ENCODE results near the gene GPRIN3.

- no peak for TF ChIP-seq CTCF (IDR thresholded peaks at IDR 0.05)
- TF ChIP-seq POLR2A (IDR thresholded peaks at IDR 0.05), result no peak
- TF ChIP-seq POLR2AphosphoS5 (IDR thresholded peaks at IDR 0.05), result no peak
These were observed 22.8 kb downstream of the GPRIN3 start for GRCh38 chr4:89284828-89285227.

Data from stomach (tissue), 4 donors.